ENCODE data around the gene PNMA6F. TPM values are rescaled to one million over a fixed set of nuclear protein-coding genes. Genes with fewer than 3 reads are reported as not detected.
"Not testable (repeated sequence)": the region's sequence is repeated elsewhere in the genome, so short reads cannot be mapped to it uniquely, and the experiment has no call there.

The PNMA6F gene
- total RNA-seq, 1 donor from 2014 or later: not detected

DNA sequence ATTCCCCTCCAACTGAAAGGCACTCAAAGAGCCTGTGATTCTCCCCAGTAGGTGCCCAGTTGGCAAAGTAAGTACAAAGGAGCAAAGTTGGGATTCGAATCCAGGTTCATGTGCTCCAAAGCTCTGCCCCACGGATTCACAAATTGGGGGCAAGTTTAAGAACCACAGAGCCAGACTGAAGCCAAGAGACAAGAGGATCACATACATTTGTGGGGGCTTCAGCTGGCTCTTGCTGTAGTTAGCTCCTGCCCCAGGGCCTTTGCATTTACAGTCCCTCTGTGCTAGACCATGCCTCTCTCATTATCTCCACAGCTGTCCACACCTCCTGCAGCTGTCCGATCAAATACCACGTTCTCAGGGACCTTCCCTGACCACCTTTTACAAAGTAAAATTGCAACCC lies 18.8 kb downstream of the PNMA6F start:
- no peak for DNase-seq (ENCODE audit: low read depth)

DNA sequence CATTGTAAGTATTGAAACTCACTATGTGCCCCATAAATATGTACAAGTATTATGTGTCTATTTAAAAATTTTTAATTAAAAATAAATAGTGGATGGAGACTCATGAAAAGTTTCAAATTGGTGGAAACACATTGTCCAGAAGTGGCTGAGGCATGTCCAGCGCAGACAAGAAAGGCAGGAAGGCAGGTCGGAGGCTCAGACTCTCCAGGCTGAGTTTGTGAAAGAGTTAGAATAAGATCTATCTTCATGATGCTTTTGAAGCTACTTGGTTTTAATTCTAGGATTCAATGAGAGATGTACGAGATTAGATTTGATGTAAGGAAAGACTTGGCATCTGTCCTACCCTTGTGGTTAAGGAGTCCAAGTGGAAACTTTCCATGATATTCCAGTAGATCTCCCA lies 19.8 kb downstream of the PNMA6F start:
- DNase-seq (ENCODE audit: low read depth): no peak

DNA sequence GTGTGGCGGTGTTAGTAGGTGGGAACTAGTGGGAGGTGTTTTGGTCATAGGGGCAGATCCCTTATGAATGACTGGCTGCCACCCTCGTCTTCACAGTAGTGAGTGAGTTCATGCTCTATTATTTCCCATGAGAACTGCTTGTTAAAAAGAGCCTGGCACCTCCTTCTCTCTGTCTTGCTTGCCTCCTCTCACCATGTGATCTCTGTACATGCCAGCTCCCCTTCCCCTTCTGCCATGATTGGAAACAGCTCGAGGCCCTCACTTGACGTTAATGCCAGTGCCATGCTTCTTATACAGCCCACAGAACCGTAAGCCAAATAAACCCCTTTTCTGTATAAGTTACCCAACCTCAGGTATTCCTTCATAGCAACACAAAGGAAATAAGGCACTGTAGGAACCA lies 21.7 kb downstream of the PNMA6F start:
- DNase-seq (ENCODE audit: low read depth): no peak

DNA sequence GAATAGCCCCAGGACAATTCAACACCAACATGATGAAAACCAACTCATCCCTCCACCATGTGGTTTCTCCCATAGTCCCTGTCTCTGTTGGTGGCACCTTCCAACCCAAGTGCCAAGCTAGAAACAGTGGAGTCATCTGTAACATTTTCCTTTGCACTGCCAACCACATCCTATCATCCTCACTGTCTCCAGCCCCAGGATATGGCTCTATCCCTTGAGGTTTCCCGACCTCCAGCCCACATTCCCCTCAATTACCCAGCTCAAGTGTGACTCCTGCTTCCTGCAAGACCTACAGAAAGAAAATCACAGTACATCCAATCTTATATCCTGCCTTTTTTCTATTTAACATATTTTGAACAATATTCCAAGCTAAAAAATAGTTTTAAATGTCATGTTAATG lies 24.2 kb downstream of the PNMA6F start:
- no peak for DNase-seq (ENCODE audit: low read depth)

DNA sequence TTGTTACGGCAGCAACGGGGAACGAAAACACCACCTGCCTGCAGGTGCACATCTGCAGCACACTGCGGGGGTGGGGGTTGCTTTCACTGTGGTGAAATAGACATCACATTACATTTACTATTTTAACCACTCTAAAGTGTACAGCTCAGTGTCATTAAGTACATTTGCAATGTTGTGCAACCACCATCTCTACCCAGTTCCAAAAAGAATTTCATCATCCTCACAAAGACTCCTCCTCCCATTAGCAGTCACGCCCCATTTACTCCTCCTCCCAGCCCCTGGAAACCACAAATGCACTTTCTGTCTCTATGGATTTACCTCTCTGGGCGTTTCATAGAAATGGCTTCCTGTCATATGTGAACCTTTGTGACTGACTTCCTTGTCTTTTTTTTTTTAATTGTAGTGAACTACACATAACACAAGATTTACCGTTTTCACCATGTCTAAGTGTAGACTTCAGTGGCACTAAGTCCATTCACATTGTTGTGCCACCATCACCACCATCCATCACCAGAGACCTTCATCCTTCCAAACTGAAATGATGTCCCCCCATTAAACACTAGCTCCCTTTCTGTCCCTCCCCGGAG lies 28.0 kb downstream of the PNMA6F start:
- DNase-seq (ENCODE audit: low read depth): not testable (repeated sequence)

DNA sequence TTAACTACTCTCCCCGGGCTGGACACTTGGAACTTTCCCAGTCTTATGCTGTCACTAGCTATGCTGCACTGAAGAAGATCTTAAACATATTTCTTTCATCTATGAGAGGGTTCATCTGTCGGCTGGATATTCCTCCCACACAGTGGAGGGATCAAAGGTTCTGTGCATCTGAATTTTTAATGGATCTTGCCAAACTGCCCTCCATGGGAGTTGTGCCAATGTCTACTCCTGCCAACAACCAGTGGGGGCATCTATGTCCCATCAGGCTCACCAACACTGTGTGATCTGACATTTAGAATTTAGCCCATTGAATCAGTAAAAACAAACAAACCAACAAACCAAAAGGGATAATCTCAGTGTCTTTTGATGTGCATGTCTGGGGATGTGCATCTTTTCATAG lies 32.8 kb downstream of the PNMA6F start:
- not testable (repeated sequence) for DNase-seq (ENCODE audit: low read depth)

DNA sequence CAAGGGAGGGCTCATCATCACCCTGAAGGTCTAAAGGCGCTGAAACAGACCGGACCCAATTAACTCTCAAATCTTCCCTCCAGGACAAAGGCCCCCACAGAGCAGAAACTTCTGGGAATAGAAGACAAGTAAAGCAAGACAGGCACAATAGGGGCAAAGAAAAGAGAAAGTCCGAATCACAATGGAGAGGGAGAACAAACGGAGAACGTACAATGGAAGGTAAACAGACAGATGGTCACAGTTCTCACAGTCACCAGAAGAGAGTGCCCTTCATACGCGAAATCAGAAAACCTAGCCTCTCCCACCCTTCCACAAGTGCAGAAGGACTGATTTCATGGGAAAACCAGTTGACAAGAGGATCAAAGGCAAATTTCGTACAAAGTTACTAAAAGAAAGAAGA lies 35.9 kb downstream of the PNMA6F start:
- not testable (repeated sequence) for DNase-seq (ENCODE audit: low read depth)

DNA sequence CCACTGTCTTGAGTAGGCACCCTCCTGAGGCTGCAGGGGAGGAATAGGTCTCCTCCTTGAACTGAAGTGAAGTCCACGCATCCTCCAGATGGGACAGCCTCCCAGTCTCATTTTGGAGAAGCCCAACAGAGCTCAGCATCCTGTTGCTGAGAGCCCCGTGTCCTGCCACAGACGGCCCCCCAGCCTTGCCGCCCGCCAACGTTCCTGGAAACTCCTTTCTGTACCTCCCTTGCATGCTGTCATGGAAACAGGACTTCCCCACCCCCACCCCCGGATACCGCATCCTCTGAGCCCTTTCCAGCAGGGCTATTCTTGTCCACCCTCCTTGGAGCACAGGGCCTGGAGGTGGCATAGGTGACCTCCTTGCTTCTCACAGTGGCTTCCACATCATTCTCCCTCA lies 37.6 kb downstream of the PNMA6F start:
- DNase-seq (ENCODE audit: low read depth): not testable (repeated sequence)

DNA sequence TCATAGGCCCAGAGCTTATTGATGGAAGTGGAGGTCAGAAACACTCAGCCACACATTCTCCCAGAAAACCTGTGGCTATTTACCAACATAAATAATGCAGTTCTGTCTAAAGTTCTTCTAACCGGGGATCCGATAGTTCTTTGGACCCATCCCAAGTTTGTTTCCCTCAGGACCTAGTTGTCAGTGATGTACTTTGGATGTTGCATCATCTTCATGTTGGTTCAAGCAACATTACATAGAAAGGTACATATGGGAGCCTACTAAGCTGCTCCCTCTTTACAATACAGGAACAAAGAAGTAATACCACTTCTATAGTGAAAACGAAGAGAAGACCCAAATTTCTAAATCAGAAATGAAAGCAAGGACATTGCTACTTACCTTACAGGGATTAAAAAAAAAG lies 39.8 kb downstream of the PNMA6F start:
- DNase-seq (ENCODE audit: low read depth): not testable (repeated sequence)

DNA sequence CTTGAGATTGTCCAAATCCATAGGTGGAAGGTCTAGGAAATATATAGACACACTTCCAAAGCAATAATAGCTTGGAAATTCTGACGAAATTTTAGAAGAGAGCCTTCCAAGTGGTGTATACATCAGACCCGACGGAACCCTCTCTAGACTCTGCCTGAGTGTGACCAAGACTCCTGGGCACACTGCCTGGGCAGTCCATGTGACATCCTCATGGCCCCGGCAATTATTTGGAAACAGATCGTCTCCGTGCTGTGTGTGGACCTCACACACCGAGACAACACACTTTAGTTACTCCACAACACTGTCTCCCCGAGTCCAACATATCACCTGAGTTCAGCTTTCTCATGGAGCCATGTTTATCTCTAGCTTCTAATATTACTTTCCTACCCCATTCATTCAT lies 42.3 kb downstream of the PNMA6F start:
- not testable (repeated sequence) for DNase-seq (ENCODE audit: low read depth)

DNA sequence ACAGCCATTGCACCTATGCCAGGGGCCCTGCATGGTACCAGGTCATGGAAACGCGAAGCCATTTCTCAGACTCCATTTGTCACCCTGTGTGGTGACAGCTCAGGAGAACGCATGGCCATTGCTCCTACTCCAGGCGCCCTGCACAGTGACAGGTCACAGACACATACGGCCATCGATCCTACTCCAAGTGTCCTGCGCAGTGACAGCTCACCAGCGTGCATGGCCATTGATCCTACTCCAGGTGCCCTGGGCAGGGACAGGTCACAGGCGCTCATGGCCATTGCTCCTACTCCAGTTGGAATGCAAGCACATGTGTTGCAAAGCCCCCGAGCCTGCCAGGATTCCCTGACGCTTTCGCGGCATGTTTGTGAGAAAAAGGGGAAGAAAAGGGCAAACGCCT lies 45.5 kb downstream of the PNMA6F start:
- DNase-seq (ENCODE audit: low read depth): not testable (repeated sequence)

DNA sequence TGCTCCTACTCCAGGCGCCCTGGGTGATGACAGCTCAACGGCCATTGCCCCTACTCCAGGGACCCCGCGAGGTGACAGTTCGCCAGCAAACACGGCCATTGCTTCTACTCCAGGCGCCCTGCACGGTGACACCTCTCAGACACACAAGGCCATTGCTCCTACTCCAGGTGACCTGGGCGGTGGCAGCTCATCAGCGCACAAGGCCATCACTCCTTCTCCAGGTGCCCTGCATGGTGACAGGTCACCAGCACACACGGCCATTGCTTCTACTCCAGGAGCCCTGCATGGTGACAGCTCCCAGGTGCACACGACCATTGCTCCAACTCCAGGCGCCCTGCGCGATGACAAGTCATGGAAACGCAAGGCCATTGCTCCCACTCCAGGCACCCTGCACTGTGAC lies 46.1 kb downstream of the PNMA6F start:
- DNase-seq (ENCODE audit: low read depth): not testable (repeated sequence)

DNA sequence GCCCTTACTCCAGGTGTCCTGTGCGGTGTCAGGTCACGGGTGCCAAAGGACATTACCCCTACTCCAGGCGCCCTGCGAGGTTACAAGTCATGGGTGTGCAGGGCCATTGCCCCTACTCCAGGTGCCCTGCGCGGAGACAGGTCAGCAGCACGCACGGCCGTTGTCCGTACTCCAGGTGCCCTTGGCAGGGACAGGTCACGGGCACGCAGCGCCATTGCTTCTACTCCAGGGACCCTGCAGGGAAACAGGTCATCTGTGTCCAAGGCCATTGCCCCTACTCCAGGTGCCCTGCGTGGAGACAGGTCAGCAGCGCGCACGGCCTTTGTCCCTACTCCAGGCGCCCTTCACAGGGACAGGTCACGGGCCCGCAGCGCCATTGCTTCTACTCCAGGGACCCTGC lies 49.0 kb downstream of the PNMA6F start:
- not testable (repeated sequence) for DNase-seq (ENCODE audit: low read depth)

DNA sequence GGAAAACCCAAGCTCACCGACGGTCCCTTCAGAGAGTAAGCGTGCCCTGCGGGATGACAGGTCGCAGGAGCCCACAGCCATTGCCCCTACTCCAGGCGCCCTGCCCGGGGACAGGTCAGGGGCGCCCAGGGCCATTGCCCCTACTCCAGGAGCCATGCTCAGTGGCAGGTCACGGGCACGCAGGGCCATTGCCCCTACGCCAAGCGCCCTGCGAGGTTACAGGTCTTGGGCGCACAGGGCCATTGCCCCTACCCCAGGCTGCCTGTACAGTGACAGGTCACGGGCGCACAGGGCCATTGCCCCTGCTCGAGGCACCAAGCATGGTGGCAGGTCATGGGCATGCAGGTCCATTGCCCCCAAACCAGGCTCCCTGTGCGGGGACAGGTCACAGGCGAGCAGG lies 49.5 kb downstream of the PNMA6F start:
- not testable (repeated sequence) for DNase-seq (ENCODE audit: low read depth)

Other genes with a start within 250 kb of the PNMA6F start
- gene PNMA6A, start 249.3 kb downstream of the PNMA6F start, total RNA-seq: 1.0 and 1.5 TPM in 2 replicates
- not detected in 2 replicates for gene MAGEA1, start 142.5 kb downstream of the PNMA6F start, total RNA-seq
- gene ZNF275, start 12.4 kb upstream of the PNMA6F start, total RNA-seq: 4.3 and 9.5 TPM in 2 replicates
- gene PNMA6E, start 79.6 kb upstream of the PNMA6F start, total RNA-seq: 0.05 TPM in 1 of 2 replicates, not detected in the other
- gene ZFP92, start 89.7 kb upstream of the PNMA6F start, total RNA-seq: 0.35 and 4.6 TPM in 2 replicates
- gene TREX2, start 124.3 kb upstream of the PNMA6F start, total RNA-seq: 0.50 TPM in 1 of 2 replicates, not detected in the other
- 6.5 and 14.4 TPM in 2 replicates for gene HAUS7, start 148.8 kb upstream of the PNMA6F start, total RNA-seq
- 0.17 and 6.0 TPM in 2 replicates for gene BGN, start 173.2 kb upstream of the PNMA6F start, total RNA-seq
- gene ATP2B3, start 195.9 kb upstream of the PNMA6F start, total RNA-seq: 0.05 TPM in 1 of 2 replicates, not detected in the other